ENCODE results near the gene HERC4. TPM values are rescaled to one million over a fixed set of nuclear protein-coding genes. Genes with fewer than 3 reads are reported as not detected.

The HERC4 gene
- polyA plus RNA-seq, 1 donor from 2014 or later: 45.6 TPM

DNA sequence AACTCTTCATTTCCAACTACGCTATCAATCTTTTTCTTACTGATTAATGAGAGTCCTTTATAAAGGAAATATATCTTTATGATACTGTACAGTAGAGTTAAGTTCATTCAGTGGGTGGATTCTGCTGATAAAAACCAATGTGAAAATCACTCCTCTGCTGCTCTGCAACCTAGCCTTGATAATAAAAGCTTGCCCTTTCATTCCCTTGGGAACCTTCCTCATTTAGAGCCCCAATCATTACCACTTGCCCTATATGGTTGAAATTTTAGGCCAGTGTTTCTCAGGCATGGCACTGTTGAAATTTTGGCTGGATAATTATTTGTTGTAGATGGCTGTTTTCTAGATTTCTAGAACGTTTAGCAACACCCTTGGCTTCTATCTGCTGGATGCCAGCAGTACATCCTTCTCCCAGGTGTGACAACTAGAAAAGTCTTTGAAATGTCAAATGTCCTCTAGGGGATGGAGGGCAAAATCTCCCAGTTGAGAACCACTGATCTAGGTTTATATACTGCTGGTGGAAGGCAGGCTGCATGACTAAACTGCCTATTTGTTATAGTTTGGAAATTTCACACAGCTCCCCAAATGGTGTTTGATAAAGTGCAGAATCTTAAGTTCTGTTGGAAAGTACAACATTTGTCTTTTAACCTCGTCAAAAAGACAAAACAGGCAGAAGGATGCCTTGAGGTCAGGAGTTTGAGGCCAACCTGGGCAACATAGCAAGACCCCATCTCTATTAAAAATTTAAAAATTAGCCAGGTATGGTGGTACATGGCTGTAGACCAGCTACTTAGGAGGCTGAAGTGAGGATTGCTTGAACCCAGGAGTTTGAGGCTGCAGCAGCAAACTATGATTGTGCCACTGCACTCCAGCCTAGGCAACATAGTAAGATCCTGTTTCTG lies 199.5 kb downstream of the HERC4 start:
- no peak overlapping the region for H3K4me2 ChIP-seq (ENCODE audit: low read length)
- TF ChIP-seq TAF1 (IDR thresholded peaks at IDR 0.05; ENCODE audit: low read depth) (no peak), CTCF (IDR thresholded peaks at IDR 0.05; ENCODE audit: poor library complexity, severe bottlenecking) (no peak)
- H3K9me2 ChIP-seq (ENCODE audit: insufficient read depth, low read length): no peaks in the 10 kb centered on the region
- no peaks in the 10 kb centered on the region for H3K36me3 ChIP-seq (ENCODE audit: insufficient read depth, low read length)
- H3K9me3 ChIP-seq (ENCODE audit: low read length): no peaks in the 10 kb centered on the region
- H4K20me1 ChIP-seq (ENCODE audit: insufficient read depth): no peaks in the 10 kb centered on the region
- no peak overlapping the region for H3K9ac ChIP-seq (ENCODE audit: low read length)
- H3K27me3 ChIP-seq (ENCODE audit: insufficient read depth, low read depth, low read length): no peaks in the 10 kb centered on the region
- H3K4me3 ChIP-seq (ENCODE audit: low read length): no peak overlapping the region
- no peaks in the 10 kb centered on the region for H3F3A ChIP-seq (ENCODE audit: insufficient read depth, low read length, poor library complexity, severe bottlenecking)
- H3K27ac ChIP-seq (ENCODE audit: low read length): no peak overlapping the region
- no peak overlapping the region for H2AFZ ChIP-seq (ENCODE audit: low read depth, low read length)
- H3K79me2 ChIP-seq (replicated peaks; ENCODE audit: insufficient read depth, low read length): no peaks in the 10 kb centered on the region

Small RNAs within 50 kb of the gene (small RNA-seq; reads per million reads assigned to genes)
- 0 reads per million in 3 experiments for gene RN7SL220P

Other genes with a start within 250 kb of the HERC4 start
- gene DNAJC12, start 237.1 kb downstream of the HERC4 start, polyA plus RNA-seq: 22.3 and 32.2 TPM in 2 replicates
- gene SIRT1, start 190.6 kb downstream of the HERC4 start, polyA plus RNA-seq: 30.5 and 38.6 TPM in 2 replicates
- gene MYPN, start 34.2 kb upstream of the HERC4 start, polyA plus RNA-seq: not detected in 2 replicates
- 2.5 and 3.0 TPM in 2 replicates for gene ATOH7, start 156.8 kb upstream of the HERC4 start, polyA plus RNA-seq